A549 treated with AZD9567 at 1 μM for 4 hours (cell line): ENCODE measurements around the gene PHTF2. TPM values are rescaled to one million over a fixed set of nuclear protein-coding genes. Genes with fewer than 3 reads are reported as not detected.

Experiments
- total RNA-seq: library from RNA; stranded (reverse); fragments of 200-300 nt; extraction: Qiagen RNA extraction; gene quantifications from 5 replicates; pipeline ENCODE4 v1.2.3, GENCODE V29; 2022; ENCODE audit not compliant: insufficient read depth

The PHTF2 gene
- total RNA-seq = 10.7 to 15.5 TPM (median 14.4 TPM) in 5 replicates

DNA sequence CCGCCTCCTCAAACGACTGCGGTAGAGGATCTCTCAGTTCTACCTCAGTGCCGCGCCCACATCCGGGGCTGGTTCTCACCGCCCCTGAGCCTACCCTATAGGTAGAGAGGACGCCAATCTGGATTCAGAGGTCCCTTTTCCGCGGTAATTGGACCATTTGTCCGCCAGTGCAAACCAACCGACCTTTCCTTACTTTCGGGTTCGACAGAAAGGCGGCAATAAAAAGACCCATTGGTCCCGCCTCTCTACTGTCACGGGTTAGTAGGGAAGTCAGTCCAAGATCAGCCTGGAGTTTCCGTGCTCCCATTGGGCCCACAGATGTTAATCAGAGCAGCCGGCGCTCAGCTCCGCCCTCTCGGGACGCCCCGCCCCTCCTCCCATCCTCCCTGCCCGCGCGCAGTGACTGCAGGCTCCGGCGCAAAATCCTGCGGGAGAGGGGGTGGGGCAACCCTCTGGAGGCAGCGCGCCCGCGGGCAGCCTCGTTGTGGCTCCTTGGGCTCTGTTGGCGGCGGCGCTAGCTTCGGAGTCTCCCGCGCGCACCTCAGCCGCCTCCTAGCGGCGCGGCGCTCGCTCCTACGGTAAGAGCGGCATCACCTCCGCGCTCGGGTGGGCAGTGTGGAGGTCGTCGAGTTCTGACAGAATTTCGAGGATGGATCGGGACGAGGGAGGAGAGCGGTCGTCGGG, at the start of gene PHTF2, which contains the start of gene TMEM60:
TSS of gene PHTF2 (plus strand) at position 380 of the 684 bp plus-strand sequence.
TSS of gene TMEM60 (minus strand) at position 41 of the 684 bp plus-strand sequence. CDS start 4,061 bp downstream, outside the sequence.

Other genes starting within 250 kb of the PHTF2 start
- gene RSBN1L, start 102.3 kb upstream of the PHTF2 start, total RNA-seq = 8.1 to 15.0 TPM (median 8.7 TPM) in 5 replicates
- gene TMEM60, start 339 bp upstream of the PHTF2 start, total RNA-seq = 13.9 to 26.8 TPM (median 25.9 TPM) in 5 replicates